Colonic mucosa (tissue), 4 donors: Measurements from ENCODE around the gene PAIP2B. TPM values are rescaled to one million over a fixed set of nuclear protein-coding genes. Genes with fewer than 3 reads are reported as not detected.
"Not testable (repeated sequence)": the region's sequence is repeated elsewhere in the genome, so short reads cannot be mapped to it uniquely, and the experiment has no call there.

Experiments used
- DNase-seq: peaks from one replicate; pipeline ENCODE4 v3.0.0-alpha.2; 2020
- H3K27ac ChIP-seq: fragments of 200-600 bp; one replicate; pipeline ENCODE4 v1.8.0; 2021
- H3K27me3 ChIP-seq: fragments of 200-600 bp; one replicate; pipeline ENCODE4 v1.8.0; 2021
- H3K36me3 ChIP-seq: fragments of 200-600 bp; one replicate; pipeline ENCODE4 v1.8.0; 2021
- H3K4me1 ChIP-seq: fragments of 200-600 bp; one replicate; pipeline ENCODE4 v1.8.0; 2021; ENCODE audit warnings: mild to moderate bottlenecking
- H3K4me3 ChIP-seq: fragments of 200-600 bp; one replicate; pipeline ENCODE4 v1.8.0; 2021
- H3K9ac ChIP-seq, 2 donors: one replicate each; pipeline ENCODE4 v1.7.0; 2013; ENCODE audit warnings: control low read depth in 2 of 2, low read depth in 2 of 2, low read length in 2 of 2
- H3K9me3 ChIP-seq: fragments of 200-600 bp; one replicate; pipeline ENCODE4 v1.8.0; 2021
- intact Hi-C: fragments of 100-400 bp; cut with DNase I; formaldehyde crosslinking; loops from one replicate; pipeline ENCODE4 v1.14.1; 2022
- total RNA-seq, 2 donors: library from RNA; stranded (reverse); fragmentation: NEBNext Ultra II Directional in 1 of 2; extraction: Animal tissue kit (Norgen Biotek cat#: 25700) in 1 of 2; gene quantifications; one replicate each; pipeline ENCODE4 v1.2.1, GENCODE V29; 2021
- TF ChIP-seq, protein P1 (sequence below): fragments of 200-600 bp; IDR thresholded peaks from one replicate; pipeline ENCODE4 v1.8.0; 2022; ENCODE audit warnings: antibody characterized with exemption, mild to moderate bottlenecking
- donor health status: healthy.
- donor health status: DM: no; HTN: no; CAD: no.
- donor health status: DM: no; HTN: no; CAD: no.

PAIP2B gene
- total RNA-seq, 2 donors from 2014 or later: 7.1 to 8.0 TPM

DNA sequence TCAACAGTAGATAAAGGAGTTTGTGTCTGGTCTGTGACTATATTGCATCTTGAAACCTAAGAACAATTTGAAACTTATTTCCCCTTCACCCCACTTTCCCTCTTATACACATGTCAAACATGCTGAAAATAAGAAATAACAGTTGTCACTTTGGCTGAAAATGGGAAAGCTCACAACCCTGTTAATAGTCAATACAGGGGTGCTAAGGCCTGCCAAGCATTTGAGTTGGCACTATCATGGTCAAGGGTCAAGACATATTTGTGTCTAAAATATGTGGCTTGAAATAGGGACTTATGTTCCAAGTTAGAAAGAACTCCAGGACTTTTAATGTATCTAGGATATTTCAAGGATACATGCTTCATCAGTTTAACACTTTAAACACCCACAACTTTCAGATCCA lies 20.6 kb downstream of the PAIP2B start:
- H3K36me3 ChIP-seq: no peaks in the 10 kb centered on the region

DNA sequence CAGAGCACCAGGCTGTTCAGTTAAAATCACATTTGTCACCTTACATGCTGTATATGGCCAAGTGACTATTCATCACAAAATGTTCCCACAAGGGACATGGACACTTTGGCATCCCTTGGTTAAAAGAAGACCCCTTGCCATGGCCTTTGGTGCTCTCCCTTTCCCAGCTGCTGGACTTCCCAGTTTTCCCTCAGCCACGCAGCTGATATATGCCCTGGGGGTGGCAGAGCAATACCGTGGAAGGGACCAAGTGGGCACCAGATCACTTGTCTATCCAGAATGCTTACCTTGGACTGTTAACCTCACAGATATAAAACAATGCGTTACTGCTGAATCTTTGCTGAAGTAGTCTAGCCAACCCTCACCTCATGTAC lies 35.3 kb downstream of the PAIP2B start:
- H3K9me3 ChIP-seq: no peaks in the 10 kb centered on the region
- H3K4me1 ChIP-seq: no peaks in the 10 kb centered on the region
- DNase-seq: no peak
- no peaks in the 10 kb centered on the region for H3K36me3 ChIP-seq
- no peak overlapping the region for H3K4me3 ChIP-seq
- intact Hi-C loops: no loop called here
- no peak overlapping the region for H3K9ac ChIP-seq
- H3K27me3 ChIP-seq: no peaks in the 10 kb centered on the region
- TF ChIP-seq, protein P1, sequence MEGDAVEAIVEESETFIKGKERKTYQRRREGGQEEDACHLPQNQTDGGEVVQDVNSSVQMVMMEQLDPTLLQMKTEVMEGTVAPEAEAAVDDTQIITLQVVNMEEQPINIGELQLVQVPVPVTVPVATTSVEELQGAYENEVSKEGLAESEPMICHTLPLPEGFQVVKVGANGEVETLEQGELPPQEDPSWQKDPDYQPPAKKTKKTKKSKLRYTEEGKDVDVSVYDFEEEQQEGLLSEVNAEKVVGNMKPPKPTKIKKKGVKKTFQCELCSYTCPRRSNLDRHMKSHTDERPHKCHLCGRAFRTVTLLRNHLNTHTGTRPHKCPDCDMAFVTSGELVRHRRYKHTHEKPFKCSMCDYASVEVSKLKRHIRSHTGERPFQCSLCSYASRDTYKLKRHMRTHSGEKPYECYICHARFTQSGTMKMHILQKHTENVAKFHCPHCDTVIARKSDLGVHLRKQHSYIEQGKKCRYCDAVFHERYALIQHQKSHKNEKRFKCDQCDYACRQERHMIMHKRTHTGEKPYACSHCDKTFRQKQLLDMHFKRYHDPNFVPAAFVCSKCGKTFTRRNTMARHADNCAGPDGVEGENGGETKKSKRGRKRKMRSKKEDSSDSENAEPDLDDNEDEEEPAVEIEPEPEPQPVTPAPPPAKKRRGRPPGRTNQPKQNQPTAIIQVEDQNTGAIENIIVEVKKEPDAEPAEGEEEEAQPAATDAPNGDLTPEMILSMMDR: no peak
- H3K27ac ChIP-seq: no peak overlapping the region

More for the DNA sequence above, 20.6 kb downstream of the PAIP2B start:
- no peak overlapping the region for H3K9ac ChIP-seq
- no peak overlapping the region for H3K4me3 ChIP-seq
- no peaks in the 10 kb centered on the region for H3K9me3 ChIP-seq
- H3K27ac ChIP-seq: no peak overlapping the region
- TF ChIP-seq, protein P1: no peak
- no peaks in the 10 kb centered on the region for H3K27me3 ChIP-seq
- H3K4me1 ChIP-seq: no peaks in the 10 kb centered on the region
- intact Hi-C loops: no loop called here
- no peak for DNase-seq

DNA sequence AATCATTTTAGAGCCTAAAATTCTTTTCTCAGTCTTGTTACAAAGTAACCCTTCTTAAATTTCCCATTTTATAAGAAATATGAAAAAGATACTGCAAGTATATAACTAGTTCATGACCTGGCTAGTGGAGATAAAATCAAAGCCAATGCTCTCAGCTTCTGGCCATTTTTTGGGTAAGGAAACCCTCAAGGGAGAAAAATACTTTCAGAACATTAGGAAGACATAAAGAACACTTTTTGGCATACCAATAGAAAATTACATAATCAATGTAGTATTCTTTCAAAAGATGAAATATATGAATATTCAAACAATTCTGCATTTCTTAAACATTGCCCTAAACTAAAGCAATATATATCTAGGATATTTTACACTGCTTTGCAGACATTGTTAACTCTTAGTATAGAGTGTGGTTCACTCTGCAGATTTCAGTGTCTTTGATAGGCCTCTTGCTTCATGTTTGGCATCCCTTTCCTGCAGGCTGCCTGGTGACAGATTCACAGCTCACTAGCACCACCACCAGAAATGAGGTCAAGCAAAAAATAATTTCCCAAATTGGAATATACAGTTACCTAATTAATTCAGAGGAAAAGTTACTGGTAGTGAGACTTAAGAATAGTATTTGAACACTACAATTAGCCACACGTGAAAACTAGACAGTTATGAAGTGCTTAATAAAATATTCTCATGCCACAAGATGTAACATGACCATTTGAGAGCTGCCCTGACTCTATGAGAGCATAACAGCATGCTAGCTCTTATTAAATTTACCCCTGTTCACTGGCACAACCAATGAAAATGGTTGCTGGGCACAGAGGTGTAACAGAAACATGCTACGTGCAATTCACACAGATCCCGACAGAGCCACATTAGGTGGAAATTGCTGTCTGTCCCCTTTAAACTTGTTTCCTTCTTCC lies 36.0 kb downstream of the PAIP2B start:
- Histone ChIP-seq H3K9ac (no peak overlapping the region), H3K36me3 (no peaks in the 10 kb centered on the region), H3K4me1 (no peaks in the 10 kb centered on the region), H3K27me3 (no peaks in the 10 kb centered on the region), H3K9me3 (no peaks in the 10 kb centered on the region), H3K27ac (no peak overlapping the region), H3K4me3 (no peak overlapping the region)
- no peak for DNase-seq
- intact Hi-C loops: no loop called here
- TF ChIP-seq, protein P1: no peak

- Histone ChIP-seq H3K27me3 (no peaks in the 10 kb centered on the region), H3K4me3 (no peak overlapping the region), H3K27ac (no peak overlapping the region), H3K9me3 (no peaks in the 10 kb centered on the region), H3K4me1 (no peaks in the 10 kb centered on the region), H3K36me3 (no peaks in the 10 kb centered on the region), H3K9ac (no peak overlapping the region)
- TF ChIP-seq, protein P1: no peak
- DNase-seq: no peak
- intact Hi-C loops: no loop called here
These were observed 39.3 kb downstream of the PAIP2B start for GRCh38 chr2:71187589-71187988.

DNA sequence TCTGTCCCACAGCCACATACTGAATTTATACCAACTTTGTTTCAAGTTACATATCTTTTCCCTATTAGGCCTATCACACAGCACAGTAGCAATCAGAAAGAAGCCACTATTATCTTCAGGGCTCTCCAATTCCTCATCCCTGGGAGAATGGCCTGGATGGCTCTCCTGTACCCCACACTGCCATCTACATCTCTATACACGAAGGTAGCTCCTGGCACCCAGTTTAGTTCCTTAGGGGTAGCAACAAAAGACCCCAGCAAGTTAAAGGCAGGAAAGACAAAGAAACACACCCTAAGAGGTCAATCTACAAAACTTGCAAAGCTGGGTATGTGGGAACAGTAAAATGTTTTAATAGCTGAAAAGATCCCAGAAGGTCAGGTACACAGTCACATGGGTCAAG lies 39.9 kb downstream of the PAIP2B start:
- no peak overlapping the region for H3K9ac ChIP-seq
- TF ChIP-seq, protein P1: no peak
- no peak overlapping the region for H3K27ac ChIP-seq
- DNase-seq: no peak
- H3K9me3 ChIP-seq: no peaks in the 10 kb centered on the region
- H3K36me3 ChIP-seq: no peaks in the 10 kb centered on the region
- intact Hi-C loops: no loop called here
- no peaks in the 10 kb centered on the region for H3K27me3 ChIP-seq
- no peak overlapping the region for H3K4me3 ChIP-seq
- no peaks in the 10 kb centered on the region for H3K4me1 ChIP-seq

- H3K27me3 ChIP-seq, H3K27ac ChIP-seq, H3K9ac ChIP-seq, H3K4me3 ChIP-seq, DNase-seq, H3K36me3 ChIP-seq, H3K4me1 ChIP-seq, intact Hi-C loops, H3K9me3 ChIP-seq: not testable (repeated sequence)
These were observed 43.4 kb downstream of the PAIP2B start for GRCh38 chr2:71183306-71184115.
